SKM-1 (cell line): ENCODE measurements around the gene ZNF322.
"Not testable (repeated sequence)": the region's sequence is repeated elsewhere in the genome, so short reads cannot be mapped to it uniquely, and the experiment has no call there.

Experiments
- DNase-seq: peaks from one replicate; lab custom pipeline; 2025; ENCODE audit not compliant: unreplicated experiment; lab: John Stamatoyannopoulos, UW

Gene ZNF322, protein sequence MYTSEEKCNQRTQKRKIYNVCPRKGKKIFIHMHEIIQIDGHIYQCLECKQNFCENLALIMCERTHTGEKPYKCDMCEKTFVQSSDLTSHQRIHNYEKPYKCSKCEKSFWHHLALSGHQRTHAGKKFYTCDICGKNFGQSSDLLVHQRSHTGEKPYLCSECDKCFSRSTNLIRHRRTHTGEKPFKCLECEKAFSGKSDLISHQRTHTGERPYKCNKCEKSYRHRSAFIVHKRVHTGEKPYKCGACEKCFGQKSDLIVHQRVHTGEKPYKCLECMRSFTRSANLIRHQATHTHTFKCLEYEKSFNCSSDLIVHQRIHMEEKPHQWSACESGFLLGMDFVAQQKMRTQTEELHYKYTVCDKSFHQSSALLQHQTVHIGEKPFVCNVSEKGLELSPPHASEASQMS

DNA sequence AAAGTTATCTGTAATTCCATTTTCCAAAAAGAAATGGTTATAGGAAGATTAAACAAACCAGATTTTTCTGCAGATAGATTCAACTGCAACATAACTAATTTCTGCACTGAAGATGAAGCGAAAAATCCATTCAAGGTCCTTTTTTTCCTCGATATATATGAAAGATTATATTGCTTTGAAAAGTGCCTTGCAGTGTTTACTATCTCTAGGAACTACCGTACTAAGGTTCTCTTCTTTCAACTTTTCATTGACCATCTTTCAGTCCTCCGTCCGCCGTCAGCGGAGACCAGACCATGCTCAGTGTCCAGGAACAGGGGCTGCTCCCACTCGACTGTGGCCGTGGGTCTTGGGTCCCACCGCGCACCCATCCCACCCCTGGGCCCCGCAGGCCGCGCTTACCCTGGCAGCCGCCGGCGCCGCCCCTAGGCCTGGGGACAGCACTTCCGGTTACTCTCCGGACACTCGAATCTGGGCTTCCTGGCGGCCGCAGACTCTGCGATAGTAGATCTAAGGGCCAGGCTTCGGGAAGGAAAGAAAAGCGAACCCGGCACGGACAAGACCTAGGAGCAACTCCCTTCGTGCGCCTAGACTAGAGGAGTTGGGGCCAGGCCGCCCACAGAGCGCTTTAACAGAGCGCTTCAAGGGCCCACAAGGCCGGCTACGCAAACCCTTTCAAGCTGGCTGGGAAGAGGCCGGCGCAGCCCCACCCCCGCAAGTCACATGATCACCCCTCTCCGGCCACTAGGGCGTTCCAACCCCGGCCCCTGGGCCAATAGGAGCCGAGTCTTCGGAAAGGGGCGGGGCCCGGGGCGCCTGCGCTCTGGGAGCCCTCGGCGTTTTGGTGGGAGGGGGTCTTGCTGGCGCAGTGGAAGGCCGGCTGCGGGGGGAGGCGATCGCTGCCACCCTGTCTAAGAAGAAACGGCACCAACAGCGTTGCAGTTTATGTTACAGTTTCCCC is at the start of gene ZNF322:
ZNF322 (minus strand) TSS at position 705 of the 958 bp plus-strand sequence. CDS start 21,193 bp downstream, outside the sequence.
- DNase-seq, result peak; percentile 84

DNA sequence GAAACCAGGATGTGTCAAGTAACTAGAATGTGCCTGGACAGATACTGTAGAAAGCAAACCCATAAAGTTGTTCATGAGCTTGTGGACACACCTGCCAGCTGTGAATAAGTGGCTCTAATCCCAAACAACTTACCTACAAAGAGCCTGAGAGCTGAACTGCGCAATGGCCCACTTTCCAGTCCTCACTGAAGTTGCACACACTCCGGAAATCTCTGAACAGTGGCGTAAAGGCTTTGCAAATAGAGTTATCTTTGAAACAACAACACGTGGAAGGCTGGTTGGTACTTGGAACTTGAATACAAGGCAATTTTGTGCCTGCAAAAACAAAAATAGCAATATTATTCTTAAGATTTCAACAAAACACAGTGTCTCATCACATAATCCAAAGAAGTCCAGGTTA is 46.2 kb upstream of the ZNF322 start:
- DNase-seq, result not testable (repeated sequence)

DNA sequence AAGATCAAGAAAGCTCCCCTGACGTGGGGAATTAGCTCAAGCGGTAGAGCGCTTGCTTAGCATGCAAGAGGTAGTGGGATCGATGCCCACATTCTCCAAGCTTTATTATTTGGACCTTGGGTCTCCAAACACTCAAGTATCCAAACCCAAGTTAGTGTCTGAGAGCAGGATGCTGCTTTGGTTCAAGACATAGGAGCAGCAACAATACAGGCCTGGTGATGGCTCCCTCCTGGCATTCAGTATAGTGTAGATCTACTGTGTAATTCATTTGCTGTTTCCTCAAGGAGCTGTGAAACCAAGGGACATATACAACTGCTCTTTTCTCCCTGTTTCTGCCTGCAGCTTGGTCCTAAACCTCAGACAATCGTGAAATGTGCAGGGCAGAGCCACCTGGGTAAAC is 45.8 kb upstream of the ZNF322 start:
- DNase-seq, result not testable (repeated sequence)

DNA sequence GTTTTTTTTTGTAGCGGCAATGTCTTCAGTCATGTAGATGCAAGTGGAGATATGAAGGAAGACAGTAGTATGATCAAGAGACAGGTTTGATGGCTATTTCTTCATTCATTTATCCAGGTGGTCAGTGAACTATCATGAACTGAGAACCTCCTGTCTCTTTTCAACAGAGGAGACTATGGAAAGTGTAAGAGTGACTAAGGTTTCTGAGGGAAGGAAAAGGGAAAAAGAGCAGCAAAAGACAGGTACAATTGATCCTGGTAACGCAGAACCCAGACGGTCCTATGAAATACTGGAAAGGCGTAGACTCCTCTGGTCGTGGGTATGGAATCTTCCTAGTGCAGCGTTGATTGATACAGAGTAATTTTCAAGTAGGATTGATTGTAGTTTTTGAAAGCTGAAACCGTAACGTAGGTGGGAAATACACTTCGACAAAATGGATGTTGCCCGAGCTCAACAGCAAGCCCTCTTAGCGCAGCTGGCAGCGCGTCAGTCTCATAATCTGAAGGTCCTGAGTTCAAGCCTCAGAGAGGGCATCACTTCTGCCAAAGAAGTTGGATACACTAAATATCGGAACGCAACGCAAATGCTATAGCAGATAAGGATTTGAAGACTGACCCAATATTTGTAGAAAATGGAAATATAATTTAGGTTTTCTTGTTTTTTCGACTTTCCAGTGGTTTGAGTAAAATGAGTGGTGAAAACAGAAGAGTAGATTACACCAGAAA is 41.6 kb upstream of the ZNF322 start:
- DNase-seq, result not testable (repeated sequence)

DNA sequence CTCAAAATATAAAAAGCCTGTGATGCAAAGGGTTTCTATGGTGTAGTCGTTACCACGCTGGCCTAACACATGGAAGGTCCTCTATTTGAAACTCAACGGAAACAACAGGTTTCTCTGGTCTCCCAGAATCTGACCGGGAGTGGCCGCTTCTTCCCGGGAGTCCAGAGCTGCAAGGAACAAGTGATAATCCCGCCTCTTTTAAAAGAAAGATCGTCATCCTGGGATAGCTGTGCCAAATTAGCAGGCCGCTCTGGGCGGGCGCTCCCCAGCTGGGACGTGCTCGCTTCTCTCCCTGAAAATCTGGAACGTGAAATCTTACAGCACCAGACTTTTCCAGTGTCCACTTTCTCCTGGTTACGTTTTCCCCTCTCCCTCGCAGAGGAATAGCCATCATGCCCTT is 38.0 kb upstream of the ZNF322 start:
- DNase-seq, result not testable (repeated sequence)

GRCh38 chr6:26689324-26689947 is 29.9 kb upstream of the ZNF322 start:
- not testable (repeated sequence) for DNase-seq

GRCh38 chr6:26682435-26683042 is 23.0 kb upstream of the ZNF322 start:
- not testable (repeated sequence) for DNase-seq

GRCh38 chr6:26673287-26673686 is 13.7 kb upstream of the ZNF322 start:
- not testable (repeated sequence) for DNase-seq

DNA sequence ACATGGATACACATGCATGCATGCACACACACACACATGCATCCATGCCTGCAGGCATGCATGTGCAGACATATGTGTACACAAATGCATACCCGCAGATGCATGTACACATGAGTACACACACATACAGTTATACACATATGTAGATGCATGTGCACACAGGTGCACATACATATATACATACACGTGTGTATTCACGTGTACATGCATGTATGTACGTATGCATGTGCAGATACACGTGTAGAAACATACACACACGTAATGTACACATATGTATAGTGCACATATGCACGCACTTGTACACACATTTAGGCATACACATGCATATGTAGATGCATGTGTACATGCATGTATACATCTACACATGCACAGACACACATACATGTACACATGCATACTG is 11.0 kb upstream of the ZNF322 start:
- DNase-seq, result not testable (repeated sequence)

GRCh38 chr6:26670003-26670402 is 10.5 kb upstream of the ZNF322 start:
- not testable (repeated sequence) for DNase-seq

DNA sequence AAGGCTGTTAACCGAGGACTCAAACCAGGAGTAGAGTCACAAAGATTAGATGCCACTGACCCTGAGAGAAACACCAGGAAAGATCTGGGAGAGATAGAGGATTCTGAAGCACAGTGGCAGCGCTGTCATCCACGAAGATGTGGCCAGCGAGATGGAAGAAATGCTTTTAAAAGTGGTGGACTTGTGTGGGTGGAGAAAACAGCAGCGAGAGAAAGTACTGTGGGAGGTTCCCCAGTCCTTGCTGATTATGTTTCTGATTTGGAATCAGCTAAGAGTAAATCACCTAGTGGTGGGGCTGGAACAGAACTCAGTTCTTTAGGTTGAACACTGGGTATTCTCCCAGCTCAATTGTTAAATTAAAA is 435 bp upstream of the ZNF322 start:
- DNase-seq, result no peak

- no peak for DNase-seq
These were observed 2.3 kb downstream of the ZNF322 start for GRCh38 chr6:26657256-26657655.

DNA sequence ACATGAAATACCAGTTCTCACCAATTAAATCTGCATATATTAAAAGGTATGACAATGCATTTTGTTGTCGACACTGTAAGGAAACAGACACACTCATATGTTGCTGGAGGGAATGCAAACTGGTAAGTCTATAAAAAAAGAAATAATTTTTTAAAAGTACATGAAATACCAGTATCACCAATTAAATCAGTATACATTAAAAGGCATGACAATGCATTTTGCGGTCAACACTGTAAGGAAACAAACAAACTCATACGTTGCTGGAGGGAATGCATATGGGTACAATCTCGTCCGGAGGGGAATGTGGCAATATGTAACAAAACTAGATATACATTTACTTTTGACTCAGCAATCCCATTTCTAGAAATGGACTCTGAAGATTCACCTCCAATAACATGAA is 6.5 kb downstream of the ZNF322 start:
- no peak for DNase-seq

DNA sequence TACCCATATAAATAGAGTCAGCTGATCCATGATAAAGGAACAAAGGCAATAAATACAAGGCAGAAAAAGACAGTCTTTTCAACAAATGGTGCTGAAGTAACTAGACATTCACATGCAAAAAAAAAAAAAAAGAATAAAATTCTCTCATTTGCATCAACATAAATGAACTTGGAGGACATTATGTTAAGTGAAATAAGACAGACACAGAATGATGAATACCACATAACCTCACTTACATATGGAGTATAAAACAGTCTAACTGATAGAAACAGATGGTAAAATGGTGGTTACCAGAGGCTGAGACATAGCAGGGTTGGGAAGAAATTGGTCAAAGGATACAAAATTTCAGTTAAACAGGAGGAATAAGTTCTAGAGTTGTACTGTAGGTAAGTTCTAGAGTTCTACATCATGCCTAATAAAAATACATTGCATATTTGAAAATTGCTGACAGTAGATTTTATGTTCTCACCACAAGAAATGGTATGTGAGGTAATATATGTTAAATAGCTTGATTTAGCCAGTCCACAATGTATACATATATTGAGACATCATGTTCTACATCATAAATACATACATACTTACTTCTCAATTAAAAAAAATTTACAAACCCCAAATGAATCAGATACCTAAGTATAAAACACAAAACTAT is 8.3 kb downstream of the ZNF322 start:
- no peak for DNase-seq

DNA sequence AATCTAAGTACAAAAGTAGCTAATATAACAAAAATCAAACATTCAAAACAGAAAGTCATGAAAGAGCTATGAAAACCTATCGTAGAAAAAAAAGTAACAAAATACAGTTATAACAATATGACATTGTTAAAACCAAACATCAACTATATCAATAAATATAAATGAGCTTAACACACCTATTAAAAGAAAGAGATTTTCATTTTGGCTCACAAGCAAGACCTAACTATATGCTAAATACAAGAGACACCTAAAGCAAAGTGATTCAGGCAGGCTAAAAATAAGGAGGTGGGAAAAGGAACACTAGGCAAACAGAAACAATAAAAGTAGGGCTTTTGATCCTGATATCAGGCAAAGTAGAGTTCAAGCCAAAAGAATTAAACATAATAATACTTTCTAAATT is 13.5 kb downstream of the ZNF322 start:
- no peak for DNase-seq

GRCh38 chr6:26640806-26641205 is 18.7 kb downstream of the ZNF322 start:
- DNase-seq, result no peak

GRCh38 chr6:26629359-26629758 is 30.2 kb downstream of the ZNF322 start:
- no peak for DNase-seq

GRCh38 chr6:26627843-26628242 is 31.7 kb downstream of the ZNF322 start:
- no peak for DNase-seq

- DNase-seq, result no peak
These were observed 35.0 kb downstream of the ZNF322 start for GRCh38 chr6:26624557-26624956.

DNA sequence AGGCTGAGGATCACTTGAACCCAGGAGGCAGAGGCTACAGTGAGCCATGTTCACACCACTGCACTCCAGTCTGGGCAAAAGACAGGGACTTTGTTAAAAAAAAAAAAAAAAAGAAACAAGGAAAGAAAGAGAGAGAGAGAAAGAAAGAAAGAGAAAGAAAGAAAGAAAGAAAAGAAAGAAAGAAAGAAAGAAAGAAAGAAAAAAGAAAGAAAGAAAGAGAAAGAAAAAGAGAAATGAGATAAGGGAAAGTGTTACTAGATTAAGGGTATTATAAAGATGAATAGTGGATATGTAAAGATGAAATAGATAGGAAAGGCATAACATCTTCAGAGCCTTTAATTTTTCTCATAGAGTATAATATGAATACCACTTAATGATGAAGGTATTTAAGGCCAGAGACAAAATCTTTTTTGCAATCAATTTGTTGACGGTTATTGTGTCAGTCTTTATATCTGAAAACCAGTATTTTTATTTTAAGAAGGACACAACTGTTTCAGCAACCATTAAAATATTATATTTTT is 36.1 kb downstream of the ZNF322 start:
- no peak for DNase-seq
